ENCODE results near the gene KRTAP2-1. TPM values are rescaled to one million over a fixed set of nuclear protein-coding genes. Genes with fewer than 3 reads are reported as not detected.

The KRTAP2-1 gene
- total and polyA plus RNA-seq, 9 donors = not detected

DNA sequence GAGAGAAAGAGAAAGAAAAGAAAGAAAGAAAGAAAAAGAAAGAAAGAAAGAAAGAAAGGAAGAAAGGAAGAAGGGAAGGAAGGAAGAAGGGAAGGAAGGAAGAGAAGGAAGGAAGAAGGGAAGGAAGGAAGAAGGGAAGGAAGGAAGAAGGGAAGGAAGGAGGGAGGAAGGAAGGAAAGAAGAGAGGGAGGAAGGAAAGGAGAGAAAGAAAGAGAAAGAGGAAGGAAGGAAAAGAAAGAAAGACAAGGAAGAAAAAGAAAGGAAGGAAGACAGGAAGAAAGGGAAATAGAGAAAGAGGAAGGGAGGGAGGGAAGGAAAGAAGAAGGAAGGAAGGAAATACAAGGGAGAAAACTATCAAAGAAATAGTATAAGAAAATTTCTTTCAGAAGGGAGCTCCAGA is 29.7 kb upstream of the KRTAP2-1 start:
- Histone ChIP-seq H3K27ac (no peak overlapping the region), H3K27me3 (no peaks in the 10 kb centered on the region), H3K9me3 (no peaks in the 10 kb centered on the region), H3K4me1 (ENCODE audit: insufficient read depth) (no peaks in the 10 kb centered on the region), H3K36me3 (no peaks in the 10 kb centered on the region), H3K4me3 (no peak overlapping the region)
- TF ChIP-seq POLR2A (IDR thresholded peaks at IDR 0.05) = no peak
- TF ChIP-seq EP300 (IDR thresholded peaks at IDR 0.05) = no peak
- TF ChIP-seq, protein P1, sequence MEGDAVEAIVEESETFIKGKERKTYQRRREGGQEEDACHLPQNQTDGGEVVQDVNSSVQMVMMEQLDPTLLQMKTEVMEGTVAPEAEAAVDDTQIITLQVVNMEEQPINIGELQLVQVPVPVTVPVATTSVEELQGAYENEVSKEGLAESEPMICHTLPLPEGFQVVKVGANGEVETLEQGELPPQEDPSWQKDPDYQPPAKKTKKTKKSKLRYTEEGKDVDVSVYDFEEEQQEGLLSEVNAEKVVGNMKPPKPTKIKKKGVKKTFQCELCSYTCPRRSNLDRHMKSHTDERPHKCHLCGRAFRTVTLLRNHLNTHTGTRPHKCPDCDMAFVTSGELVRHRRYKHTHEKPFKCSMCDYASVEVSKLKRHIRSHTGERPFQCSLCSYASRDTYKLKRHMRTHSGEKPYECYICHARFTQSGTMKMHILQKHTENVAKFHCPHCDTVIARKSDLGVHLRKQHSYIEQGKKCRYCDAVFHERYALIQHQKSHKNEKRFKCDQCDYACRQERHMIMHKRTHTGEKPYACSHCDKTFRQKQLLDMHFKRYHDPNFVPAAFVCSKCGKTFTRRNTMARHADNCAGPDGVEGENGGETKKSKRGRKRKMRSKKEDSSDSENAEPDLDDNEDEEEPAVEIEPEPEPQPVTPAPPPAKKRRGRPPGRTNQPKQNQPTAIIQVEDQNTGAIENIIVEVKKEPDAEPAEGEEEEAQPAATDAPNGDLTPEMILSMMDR (IDR thresholded peaks at IDR 0.05) = no peak
- DNase-seq = no peak
- intact Hi-C loops (cut with DNase I) = no loop called here

DNA sequence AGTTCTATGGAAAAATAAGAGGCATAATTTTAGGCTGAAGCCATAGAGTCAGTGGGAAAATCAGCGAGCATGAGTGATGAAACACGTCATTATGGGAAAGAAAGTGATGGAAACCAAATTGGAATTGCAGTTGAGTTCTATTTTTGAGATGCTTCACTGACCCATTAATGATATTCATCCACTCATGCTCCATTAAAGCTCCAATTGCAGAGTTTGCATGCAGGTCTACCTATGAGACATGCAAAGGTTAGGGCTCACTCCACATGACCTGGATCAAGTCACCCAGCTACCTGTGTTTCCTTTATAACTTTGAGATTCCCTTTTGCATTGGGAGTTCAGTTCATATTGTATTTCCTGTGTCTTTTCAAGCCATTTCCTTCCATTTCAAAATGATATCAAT is 26.6 kb upstream of the KRTAP2-1 start:
- TF ChIP-seq EP300 (IDR thresholded peaks at IDR 0.05) = no peak
- no peak for TF ChIP-seq POLR2A (IDR thresholded peaks at IDR 0.05)
- TF ChIP-seq, protein P1 (IDR thresholded peaks at IDR 0.05) = no peak
- intact Hi-C loops (cut with DNase I) = no loop called here
- 93 to 97% (median 93%) methylated on average over 2 of the region's 2 CpGs for WGBS, 3 donors
- no peaks in the 10 kb centered on the region for H3K36me3 ChIP-seq
- DNase-seq = no peak
- H3K27ac ChIP-seq = no peak overlapping the region
- no peaks in the 10 kb centered on the region for H3K4me1 ChIP-seq (ENCODE audit: insufficient read depth)
- no peak overlapping the region for H3K4me3 ChIP-seq
- no peaks in the 10 kb centered on the region for H3K9me3 ChIP-seq
- no peaks in the 10 kb centered on the region for H3K27me3 ChIP-seq

DNA sequence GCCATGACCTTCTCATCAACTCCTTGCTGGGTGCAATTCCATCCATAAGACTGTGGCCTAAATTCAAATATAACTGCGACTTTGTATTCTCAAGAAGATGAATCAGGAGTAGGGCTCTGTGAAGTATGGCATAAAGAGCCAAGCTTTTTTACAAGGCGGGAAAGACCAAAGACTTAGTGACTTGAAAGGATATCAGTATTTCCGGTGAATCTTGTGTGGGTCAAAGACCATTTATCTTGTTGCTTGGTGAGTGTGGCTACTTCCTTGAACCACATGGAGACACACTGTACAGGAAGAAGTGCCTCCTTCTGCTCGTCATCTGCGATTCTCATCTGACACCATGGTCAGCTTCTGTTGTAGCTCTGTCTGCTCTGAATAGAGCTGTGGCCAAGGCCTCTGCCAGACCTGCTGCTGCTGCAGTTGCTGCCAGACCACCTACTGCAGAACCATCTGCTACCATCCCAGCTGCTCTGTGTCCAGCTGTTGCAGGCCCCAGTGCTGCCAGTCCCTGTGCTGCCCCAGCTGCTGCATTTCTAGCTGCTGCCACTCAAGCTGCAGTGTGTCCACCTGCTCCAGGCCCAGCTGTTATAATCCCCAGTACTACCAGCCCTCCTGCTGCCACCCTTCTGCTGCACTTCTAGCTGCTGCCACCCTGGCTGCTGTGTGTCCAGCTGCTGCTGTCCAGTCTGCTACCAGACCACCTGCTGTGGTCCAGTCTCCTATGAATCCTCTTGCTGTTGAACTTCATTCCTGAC is 24.7 kb upstream of the KRTAP2-1 start:
- intact Hi-C loops (cut with DNase I) = no loop called here

DNA sequence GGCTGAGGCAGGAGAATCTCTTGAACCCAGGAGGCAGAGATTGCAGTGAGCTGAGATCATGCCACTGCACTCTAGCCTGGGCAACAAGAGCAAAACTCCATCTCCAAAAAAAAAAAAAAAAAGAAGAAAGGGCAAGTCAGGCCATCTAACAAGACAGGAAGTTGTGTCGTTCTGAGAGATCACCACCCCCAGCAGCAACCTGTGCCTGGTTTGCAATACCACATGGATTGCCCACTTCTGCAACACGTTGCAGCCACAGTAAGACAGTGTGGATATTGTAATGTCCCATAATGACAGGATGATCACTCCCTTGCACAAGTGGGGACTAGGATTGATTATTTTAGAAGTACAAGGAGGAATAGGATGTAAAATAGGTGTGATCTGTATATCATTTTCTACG is 21.9 kb upstream of the KRTAP2-1 start:
- DNase-seq = no peak
- WGBS, 3 donors = 95% methylated on average over 3 of the region's 3 CpGs
- Histone ChIP-seq H3K4me3 (no peak overlapping the region), H3K36me3 (no peaks in the 10 kb centered on the region), H3K27ac (no peak overlapping the region), H3K9me3 (no peaks in the 10 kb centered on the region), H3K27me3 (no peaks in the 10 kb centered on the region), H3K4me1 (ENCODE audit: insufficient read depth) (no peaks in the 10 kb centered on the region)
- intact Hi-C loops (cut with DNase I) = no loop called here
- TF ChIP-seq POLR2A (IDR thresholded peaks at IDR 0.05) = no peak
- TF ChIP-seq, protein P1 (IDR thresholded peaks at IDR 0.05) = no peak
- no peak for TF ChIP-seq EP300 (IDR thresholded peaks at IDR 0.05)

More for the DNA sequence above, 24.7 kb upstream of the KRTAP2-1 start:
- Histone ChIP-seq H3K9me3 (no peaks in the 10 kb centered on the region), H3K36me3 (no peaks in the 10 kb centered on the region), H3K4me3 (no peak overlapping the region), H3K27me3 (no peaks in the 10 kb centered on the region), H3K27ac (no peak overlapping the region), H3K4me1 (ENCODE audit: insufficient read depth) (no peaks in the 10 kb centered on the region)
- no peak for DNase-seq
- 79 to 87% (median 85%) methylated on average over 5 of the region's 5 CpGs for WGBS, 3 donors
- TF ChIP-seq, protein P1 (IDR thresholded peaks at IDR 0.05) = no peak
- TF ChIP-seq POLR2A (IDR thresholded peaks at IDR 0.05) = no peak
- no peak for TF ChIP-seq EP300 (IDR thresholded peaks at IDR 0.05)

Data from ovary (tissue), 9 donors.